HG03060 (cell line): ENCODE results near the gene UBA52.
"Not testable (repeated sequence)": the region's sequence is repeated elsewhere in the genome, so short reads cannot be mapped to it uniquely, and the experiment has no call there.

Source experiments
- ATAC-seq: cut with Tn5 transposase; IDR thresholded peaks from one replicate; pipeline ENCODE4 v1.9.1; 2021; ENCODE audit warnings: low read depth, moderate number of reproducible peaks; ENCODE audit not compliant: unreplicated experiment

The UBA52 gene

DNA sequence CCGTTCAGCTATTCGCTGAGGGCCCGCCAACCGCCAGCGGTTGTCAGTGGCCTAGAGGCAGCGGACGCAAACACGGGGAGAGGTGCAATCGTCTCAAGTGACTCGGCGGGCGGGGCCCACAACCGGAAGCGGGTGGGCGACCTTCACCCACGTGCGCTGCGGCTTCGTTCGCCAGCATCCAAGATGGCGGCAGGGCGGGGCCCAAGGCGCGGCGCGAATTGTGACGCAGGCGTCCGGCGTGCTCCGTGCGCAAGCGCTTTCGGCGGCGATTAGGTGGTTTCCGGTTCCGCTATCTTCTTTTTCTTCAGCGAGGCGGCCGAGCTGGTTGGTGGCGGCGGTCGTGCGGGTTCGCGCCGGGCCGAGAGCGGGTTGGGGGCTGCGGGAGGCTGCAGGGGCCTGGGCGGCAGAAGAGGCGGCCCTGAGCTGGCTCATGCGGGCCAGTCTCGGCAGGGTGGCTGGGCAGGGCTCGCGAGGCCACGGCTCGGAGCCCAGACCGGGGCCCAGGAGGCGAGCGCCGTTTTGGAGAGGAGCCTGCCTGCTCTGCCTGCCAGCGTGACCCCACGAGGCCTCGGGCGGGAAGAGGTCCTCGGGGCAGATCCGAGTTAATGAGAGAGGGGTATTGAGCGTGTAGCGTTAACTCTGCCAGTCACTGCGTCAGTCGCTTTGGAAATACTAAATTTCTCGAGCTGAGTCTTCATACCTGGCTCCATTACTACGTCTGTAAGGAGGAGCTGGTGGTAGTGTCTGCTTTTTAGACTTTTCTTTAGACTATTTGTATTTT lies at the start of gene UBA52:
TSS of gene UBA52 (plus strand) at position 294 of the 781 bp plus-strand sequence. CDS start 1,444 bp downstream, outside the sequence.
- ATAC-seq: peak; percentile 87

GRCh38 chr19:18522124-18522861 lies 49.4 kb upstream of the UBA52 start:
- peak; percentile 72 for ATAC-seq

DNA sequence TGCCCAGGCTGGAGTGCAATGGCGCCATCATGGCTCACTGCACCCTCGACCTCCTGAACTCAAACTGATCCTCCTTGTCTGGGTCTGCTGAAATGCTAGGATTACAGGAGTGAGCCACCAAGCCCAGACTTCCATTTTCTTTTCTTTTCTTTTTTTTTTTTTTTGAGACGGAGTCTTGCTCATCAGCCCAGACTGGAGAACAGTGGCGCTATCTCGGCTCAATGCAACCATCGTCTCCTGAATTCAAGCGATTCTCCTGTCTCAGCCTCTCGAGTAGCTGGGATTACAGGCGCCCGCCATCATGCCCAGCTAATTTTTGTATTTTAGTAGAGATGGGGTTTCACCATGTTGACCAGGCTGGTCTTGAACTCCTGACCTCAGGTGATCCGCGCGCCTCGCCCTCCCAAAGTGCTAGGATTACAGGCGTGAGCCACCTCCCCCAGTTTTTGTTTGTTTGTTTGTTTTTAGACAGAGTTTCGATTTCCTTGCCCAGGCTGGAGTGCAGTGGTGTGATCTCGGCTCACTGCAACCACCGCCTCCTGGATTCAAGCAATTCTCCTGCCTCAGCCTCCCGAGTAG lies 48.7 kb upstream of the UBA52 start:
- ATAC-seq: not testable (repeated sequence)

- ATAC-seq: no peak
Observed at GRCh38 chr19:18523841-18524240, 47.8 kb upstream of the UBA52 start.

GRCh38 chr19:18526316-18526715 lies 45.3 kb upstream of the UBA52 start:
- ATAC-seq: no peak

DNA sequence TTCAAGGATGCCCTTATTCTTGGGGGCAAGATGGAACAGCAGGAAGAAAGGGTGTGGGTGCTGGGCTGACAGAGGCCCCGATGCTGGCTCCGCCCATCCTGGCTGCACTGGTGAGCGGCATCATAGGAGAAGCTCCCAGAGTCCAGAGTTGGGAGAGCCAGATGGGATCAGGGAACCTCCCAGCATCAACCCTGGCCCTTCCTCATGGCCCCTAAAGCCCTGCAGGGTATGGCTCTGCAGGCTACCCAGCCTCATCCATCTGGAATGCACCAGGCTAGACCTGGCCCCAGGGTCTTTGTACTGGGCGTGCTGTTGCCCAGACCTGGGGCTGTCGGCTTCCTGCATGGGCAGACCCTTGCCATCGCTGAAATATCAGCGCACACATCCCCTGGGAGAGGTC lies 41.9 kb upstream of the UBA52 start:
- no peak for ATAC-seq

DNA sequence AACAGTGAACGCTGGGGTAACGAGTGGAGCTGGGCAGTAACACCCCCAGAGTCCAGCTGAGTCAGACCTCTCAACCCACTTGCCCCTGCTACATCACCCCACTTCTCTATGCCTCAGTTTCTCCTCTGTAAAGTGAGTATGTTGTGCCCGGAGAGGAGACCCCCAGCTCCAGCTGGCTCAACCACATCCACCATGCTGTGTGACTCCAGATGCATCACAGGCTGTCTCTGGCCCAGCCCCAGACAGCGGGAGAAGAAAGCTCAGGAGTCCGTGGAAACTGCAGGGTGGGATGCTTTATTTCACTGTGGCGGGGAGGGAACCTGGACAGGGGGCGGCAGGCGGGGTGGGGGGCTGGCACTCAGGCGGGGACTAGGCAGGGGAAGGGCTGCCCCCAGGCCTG lies 40.2 kb upstream of the UBA52 start:
- no peak for ATAC-seq

- ATAC-seq: no peak
Observed at GRCh38 chr19:18532168-18532890, 39.3 kb upstream of the UBA52 start.

GRCh38 chr19:18533058-18533457 lies 38.6 kb upstream of the UBA52 start:
- ATAC-seq: no peak

- ATAC-seq: no peak
Observed at GRCh38 chr19:18536475-18536874, 35.2 kb upstream of the UBA52 start.

DNA sequence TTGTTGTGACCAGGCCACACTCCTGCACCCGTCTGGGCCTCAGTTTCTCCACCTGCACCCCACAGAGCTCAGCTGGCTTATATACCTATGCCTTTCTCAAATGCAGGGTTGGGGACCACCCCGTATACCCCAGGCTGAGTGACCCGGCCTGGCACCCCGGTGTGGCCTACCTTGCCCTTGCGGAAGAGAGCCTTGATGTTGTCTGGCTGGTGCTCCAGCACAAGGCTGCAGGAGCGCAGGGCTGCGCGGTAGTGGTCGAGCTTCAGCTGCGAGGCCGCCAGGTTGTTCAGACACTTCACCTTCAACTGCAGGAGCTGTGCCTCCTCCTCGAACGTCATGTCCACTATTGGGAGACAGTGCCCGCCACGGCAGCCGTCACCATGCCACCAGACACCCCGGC lies 34.2 kb upstream of the UBA52 start:
- ATAC-seq: no peak

DNA sequence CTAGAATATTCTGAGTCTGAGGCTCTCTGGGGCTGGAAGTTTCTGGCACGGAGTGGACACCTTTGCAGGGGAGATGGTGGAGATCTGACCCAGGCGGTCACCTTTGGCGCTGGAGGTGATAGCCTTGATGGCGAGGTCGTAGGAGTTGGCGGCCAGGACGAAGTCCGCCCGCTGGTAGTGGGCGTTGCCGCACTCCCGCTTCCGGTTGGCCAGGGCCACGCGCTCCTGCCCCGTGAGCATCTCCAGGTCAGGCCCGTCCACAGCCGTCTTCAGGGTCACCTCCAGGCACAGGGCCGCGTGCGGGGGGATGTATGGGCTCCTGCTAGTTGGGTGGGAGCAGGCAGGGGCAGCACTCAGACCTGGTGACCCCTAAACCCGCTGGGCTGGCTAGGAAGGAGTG lies 33.5 kb upstream of the UBA52 start:
- ATAC-seq: no peak

DNA sequence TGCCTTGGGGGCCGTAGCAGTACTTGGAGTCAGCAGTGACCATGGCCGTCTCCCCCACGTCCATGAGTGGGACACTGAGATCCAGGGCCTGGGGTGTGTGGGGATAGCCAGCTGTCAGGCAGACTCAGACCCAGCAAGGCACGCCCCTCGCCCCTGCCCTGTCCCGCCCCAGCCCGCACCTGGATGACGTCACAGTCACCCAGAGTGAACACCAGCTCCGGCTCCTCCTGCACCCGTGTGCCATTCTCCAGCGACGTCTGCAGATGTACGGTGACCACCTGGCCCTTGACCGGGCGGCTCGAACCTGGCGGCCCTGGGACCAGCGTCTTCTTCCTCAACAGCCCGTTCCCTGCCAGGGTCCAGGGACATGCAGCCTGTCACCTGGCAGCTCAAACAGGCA lies 32.3 kb upstream of the UBA52 start:
- no peak for ATAC-seq

DNA sequence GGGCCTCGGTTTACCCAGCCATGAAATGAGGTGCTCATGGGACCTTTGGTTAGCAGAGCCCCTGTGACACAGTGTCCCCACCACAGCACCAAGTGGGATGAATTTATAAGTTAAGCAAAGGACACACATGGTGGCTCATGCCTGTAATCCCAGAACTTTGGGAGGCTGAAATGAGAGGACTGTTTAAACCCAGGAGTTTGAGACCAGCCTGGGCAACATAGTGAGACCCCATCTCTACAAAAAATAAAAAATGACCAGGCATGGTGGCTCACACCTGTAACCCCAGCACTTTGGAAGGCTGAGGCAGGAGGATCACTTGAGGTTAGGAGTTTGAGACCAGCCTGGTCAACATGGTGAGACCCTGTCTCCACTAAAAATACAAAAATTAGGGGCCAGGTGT lies 31.5 kb upstream of the UBA52 start:
- not testable (repeated sequence) for ATAC-seq

DNA sequence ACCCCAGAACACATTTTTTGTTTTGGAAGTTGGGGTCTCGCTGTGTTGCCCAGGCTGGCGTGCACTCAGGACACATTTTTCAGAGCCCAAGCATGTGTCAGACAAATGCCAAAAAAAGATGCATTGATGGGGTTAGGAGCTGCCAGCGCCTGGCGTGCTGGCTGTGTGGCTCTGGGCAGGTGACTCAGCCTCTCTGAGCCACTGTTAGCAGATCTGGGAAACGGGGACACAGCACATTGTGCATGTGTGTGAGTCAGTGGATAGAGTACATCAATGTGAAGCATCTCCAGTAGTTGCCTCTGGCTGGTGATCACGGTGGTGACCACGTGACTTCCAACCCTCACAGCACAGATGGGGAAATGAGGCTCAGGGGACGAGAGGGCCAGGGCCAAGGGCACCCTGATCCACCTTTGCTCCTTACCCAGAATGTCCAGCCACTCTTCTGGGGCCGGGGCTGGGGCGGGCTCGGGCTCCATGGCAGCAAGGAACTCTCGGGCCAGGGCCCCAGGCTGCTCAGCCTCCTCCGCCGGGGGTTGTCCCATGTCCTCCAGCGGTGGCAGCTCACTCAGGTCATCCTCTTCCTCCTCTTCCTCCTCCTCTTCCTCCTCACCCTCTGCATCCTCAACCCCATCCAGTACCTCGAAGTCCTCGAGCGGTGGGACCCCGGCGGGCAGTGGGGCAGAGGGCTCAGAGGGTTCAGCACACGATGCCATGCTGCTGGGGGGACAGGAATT lies 30.2 kb upstream of the UBA52 start:
- ATAC-seq: no peak

- no peak for ATAC-seq
Observed at GRCh38 chr19:18541992-18542940, 29.4 kb upstream of the UBA52 start.

GRCh38 chr19:18542941-18543813 lies 28.5 kb upstream of the UBA52 start, which contains the start of gene FKBP8:
FKBP8 (minus strand) TSS chr19:18543573; CDS start chr19:18541970, 1,603 bp downstream.
- no peak for ATAC-seq
